CD4-positive, alpha-beta T cell treated with Interleukin-2 at 100 ng/mL for 4 hours (primary cell): ENCODE measurements around the gene GPR157.

Source experiments
- DNase-seq: peaks from one replicate; pipeline ENCODE4 v3.0.0-alpha.2; 2020; ENCODE audit warnings: low spot score

Gene GPR157

DNA sequence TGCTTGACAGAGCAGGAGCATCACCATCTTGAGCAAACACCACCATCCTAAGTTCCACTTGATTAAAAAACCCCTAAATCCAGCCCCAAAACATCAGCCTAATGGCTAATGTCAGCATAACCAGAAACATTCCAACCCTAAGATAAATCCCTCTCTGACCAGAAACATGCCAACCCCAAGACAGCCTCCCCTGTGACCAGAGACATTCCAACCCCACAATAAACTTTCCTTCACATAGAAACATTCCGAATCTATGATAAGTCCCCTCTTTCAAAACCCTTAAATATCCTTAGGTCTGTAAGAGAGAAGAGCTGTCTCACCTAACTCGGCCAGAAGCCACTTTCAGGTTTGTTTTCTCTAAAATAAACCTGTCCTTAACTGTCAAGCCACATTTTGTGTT is 42.1 kb downstream of the GPR157 start:
- no peak for DNase-seq

DNA sequence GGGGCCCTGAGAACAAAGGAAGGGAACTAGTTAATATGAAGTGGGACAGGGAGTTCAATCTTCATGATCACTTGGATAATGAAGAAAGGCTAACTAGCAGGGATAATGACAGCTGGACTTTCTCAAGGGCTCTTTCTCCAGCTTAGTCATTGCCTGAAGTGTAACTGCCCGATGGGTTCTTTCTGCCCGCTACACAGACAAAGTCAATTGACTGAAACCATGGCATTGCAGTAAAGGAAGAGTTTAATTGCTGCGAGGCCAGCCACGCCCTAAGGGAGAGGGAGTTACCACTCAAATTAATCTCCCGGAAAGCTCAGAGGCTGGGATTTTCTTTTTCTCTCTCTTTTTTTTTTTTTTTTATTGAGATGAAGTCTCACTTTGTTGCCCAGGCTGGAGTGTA is 42.9 kb downstream of the GPR157 start:
- no peak for DNase-seq

DNA sequence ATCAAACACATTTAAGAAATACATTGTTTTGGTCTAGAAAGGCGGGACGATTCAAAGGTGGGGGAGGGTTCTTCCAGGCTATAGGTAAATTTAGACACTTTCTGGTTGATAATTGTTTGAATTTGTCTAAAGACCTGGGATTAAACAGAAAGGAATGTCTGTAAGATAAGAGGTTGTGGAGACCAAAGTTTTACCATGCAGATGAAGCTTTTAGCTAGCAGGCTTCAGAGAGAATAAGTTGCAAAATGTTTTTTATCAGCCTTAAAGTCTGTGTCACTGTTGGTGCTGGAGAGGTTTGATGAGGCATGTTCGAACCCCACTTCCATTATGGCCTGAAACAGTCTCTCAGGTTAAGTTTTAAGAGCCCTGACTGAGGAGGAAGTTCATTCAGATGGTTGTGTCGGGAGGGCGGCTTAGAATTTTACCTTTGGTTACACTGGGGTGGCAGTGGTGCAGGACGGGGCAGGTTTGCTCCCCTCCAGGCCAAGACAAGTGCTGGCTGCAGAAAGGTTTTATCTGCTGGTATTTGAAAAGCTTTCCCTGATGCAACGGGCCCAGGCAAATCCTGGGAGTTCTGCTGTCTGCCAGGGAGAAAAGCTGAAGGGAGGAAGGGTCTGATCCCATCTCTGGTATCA is 43.5 kb downstream of the GPR157 start:
- no peak for DNase-seq

DNA sequence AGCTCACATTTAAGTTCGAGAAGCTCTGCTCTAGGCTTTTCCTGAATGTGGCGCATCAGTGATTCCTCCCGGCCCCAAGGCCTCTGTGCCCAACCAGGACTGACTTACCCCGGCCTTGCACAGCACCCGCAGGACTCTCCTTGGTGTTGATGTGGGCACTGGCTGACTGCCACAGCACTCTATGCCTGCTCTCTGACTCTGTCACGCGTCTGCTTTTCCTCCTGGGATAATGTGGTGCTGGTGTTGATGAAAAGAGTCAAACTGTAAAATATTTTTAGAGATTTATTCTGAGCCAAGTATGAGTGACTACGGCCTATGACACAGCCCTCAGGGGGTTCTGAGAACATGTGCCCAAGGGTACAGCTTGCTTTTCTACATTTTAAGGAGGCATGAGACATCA is 44.0 kb downstream of the GPR157 start:
- DNase-seq, result no peak

DNA sequence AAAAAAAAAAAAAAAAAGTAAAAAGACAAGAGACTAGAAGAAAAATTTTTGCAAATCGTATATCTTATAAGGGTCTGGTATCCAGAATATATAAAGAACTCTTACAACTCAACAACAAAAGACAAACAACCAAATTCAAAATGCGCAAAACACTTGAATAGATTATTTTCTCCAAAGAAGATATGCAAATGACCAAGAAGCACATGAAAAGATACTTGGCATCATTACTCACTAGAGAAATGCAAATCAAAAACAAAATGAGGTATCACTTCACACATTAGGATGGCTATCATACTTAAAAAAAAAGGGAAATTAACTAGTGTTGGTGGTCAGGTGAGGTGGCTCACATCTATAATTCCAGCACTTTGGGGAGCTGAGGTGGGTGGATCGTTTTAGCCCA is 47.4 kb downstream of the GPR157 start:
- DNase-seq, result no peak

DNA sequence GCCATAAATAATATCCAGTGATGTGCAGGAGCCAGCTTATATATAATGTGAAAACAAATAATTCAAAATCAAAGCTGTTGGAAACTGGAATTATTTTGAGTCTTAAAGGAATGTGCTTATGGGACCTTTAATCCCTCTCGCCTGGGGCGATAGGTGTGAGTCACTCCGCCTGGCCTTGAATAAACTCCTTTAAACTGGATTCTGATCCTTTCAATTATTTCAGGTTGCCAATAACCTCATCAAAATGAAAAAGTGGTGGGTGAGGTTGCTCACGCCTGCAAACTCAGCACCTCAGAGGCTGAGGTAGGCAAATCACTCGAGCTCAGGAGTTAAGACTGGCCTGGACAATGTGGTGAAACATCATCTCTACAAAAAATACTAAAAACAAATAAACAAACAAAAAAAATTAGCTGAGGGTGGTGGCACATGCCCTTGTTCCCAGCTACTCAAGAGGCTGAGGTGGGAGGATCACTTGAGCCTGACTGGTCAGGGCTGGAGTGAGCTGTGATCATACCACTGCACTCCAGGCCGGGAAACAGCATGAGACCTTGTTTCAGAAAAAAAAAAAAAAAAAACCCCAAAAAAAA is 48.1 kb downstream of the GPR157 start:
- no peak for DNase-seq

DNA sequence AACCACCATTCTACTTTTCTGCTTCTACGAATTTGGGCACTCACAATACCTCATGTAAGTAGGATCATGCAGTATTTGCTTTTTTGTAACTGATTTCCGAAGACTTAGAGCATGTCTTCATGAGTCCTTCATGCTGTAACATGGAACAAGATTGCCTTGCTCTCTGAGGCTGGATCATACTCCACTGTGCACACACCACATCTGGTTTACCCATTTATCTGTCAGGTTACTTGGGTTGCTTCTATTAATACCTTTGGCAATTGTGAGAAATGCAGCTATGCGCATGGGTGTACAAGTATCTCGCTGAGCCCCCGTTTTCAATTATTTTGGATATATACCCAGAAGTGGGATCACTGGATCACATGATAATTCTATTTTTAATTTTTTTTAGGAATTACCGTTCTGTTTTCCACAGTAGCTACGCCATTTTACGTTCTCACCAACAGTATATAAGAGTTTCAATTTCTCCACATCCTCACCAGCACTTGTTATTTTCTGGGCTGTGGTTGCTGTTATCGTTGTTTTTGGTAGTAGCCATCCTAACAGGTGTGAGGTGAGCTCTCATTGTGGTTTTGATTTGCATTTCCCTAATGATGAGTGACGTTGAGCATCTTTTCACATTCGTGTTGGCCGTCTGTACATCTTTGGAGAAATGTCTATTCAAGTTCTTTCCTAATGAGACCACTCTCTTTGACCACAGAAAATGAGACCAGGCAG is 48.8 kb downstream of the GPR157 start:
- no peak for DNase-seq

DNA sequence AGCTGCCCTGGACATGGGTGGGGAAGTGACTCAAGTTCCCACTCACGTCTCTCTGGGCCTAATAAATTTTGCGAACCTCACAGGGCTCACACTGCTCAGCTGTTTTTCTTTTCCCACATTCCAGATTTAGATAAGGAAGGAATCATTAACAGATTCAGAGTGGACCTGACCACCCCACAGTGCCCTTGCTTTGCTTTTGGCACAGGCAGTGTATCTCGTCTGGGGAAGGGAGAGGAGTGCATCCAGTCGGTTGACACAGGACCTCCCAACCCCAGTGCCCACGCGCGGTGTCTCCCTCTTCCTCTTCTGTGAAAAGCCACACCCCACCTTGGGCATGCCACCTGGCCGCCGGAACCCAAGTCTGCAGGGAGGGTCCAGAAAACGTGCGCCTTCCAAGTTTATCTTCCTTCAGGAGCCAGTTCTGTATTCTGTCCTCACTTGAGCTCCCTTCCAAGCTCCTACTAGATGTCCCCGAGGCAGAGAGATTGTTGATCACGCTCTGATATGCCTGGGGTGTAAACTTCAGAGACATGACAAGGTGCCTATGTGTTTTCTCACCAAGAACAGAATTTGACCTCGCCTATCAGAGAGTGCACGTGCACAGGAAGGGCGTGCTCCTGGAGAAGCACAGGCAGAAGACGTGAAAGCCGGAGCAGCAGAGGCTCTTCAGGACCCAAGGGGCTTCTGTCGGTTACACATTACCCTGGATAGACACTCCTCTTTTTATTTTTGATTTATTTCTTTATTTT is 50.0 kb downstream of the GPR157 start:
- DNase-seq, result no peak

DNA sequence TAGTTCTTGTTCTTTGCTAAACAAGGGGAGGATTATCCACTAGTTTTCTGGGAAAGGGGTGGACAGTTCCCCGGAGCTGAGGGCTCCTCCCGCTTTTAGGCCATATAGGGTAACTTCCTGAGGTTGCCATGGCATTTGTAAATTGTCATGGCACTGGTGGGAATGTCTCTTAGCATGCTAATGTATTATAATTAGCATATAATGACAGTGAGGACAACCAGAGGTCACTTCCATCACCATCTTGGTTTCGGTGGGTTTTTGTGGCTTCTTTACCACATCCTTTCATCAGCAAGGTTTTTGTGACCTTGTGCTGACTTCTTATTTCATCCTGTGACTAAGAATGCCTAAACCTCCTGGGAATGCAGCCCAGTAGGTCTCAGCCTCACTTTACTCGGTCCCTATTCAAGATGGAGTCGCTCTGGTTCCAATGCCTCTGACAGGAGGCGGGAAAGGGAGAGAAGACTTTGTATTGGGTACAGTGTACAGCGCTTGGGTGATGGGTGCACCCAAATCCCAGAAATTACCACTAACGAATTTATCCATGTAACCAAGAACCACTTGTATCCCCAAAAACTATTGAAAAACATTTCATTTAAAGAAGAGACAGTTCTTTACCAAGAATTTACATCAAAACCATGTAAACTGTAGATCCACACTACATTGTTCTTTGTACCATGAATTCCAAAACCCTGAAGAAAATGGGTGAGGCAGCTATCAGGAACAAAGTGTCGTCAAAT is 50.7 kb downstream of the GPR157 start:
- no peak for DNase-seq

DNA sequence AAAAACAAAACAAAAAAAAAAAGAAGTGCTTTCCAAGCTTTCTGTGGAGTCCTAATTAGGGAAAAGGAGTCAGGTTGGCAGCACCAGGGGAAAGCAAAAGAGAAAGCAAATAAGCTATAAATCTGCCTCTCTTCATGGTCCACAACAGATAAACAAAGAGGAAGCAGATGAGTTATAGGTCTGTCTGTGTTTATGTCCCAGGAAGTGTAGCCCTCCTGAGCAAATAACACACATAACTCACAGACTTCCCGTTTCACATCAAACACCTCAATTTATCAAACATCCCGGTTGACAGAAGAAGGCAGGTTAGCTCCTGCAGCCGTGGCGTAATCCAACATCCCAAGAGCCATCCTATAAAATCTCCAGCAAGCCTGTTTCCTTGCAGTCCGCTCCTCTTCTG is 53.9 kb downstream of the GPR157 start:
- DNase-seq, result no peak

DNA sequence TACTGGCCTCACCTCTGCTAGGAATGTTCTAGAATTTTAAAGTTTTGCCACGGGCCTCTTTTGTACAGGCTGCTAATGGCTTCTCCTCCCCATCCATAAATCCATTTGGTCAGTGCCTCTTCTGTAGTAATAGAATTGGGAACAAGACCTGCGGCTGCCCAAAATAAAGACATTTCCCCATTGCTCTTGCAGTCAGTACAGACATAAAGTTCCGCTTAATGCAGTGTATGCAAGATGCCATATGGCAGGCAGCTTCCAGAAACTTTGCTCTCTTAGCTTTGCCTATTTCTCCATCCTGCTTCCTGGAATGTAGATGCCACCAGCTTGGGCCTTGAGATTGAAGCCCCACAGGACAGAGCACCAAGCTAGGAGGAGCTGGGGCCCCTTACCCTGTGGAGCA is 55.8 kb downstream of the GPR157 start:
- no peak for DNase-seq

DNA sequence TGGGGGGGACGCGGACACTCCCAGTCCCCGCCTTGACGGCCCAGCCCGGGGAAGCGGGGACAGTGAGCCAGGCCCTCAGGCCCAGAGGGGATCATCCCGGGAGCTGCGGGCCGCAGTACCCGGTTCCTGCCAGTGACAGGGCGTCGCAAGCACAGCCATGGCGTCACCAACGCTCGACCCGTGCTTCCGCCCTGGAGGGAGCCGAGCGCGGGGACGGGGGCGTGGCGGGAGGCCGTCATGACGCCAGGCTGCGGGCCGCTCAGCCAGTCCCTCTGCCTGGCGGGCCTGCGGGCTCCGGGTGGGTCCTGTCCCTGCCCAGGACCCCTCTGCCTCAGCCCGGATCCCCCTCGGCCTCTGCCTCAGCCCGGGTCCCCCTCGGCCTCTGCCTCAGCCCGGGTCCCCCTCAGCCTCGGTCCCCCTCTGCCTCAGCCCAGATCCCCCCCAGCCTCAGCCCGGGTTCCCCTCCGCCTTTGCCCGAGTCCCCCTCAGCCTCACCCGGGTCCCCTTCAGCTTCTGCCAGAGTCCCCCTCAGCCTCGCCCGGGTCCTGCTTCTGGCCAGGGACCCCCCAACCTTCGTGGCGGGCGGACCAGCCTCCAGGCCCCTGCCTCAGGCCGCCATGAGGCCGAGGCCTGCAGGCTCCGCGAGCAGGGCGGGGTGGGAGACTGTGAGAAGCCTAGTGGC is 57.2 kb downstream of the GPR157 start:
- no peak for DNase-seq

DNA sequence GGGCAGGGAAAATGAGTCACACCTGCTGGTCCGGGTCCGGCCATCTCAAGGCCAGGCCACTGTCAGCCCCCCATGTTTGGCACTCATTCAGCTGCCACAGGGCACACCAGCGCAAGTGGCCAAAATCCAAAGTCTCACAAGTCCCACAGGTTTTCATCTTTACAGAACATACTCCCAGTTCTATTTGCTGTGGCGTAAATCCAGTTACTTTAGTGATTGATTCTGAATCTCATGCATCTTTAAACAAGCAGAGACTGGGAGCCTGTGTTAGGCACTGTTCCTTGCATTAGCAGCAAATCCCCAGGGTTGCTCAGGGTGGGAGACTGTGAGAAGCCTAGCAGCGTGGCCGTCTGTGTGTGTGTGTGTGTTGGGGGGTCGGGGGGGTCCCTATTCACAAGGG is 58.4 kb downstream of the GPR157 start:
- no peak for DNase-seq

DNA sequence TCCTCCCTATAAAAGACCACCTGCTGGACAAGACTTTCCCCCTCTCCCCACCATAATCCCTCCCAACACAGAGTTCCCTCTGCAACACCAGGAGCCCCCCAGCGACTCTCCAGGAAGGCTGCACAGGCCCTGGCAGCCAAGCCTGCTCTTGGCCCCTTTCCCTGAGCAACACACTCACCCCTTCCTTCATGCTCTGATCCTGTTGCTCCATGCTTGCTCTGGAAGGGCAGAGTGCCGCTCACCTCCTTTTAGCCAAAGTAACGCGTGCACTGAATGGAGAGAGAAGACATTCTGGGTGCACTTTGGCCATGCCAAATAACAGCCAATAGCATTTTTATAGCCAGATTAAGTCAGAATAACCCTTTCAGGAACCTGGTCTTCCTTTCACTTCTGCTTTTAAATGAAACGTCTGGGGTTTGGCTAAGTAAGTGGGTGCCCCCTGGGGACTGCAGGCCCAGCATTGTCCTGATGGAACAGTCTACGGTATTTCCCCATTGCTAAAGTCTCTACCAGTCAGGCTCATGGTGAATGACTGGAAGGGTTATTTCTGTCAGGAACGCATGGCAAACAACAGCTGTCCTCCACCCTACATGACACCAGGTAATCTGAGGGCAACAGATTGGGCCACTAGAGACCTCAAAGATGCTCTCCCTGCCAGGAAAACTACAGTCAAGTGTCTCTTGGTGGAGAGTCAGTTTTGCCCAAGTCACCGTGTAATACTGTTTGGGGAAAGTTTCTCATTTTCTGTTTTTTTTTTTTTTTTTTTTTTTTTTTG is 59.4 kb downstream of the GPR157 start, which contains the start of gene SLC2A5:
TSS of gene SLC2A5 (minus strand) at position 310 of the 775 bp plus-strand sequence. CDS start at position 211, 99 bp downstream.
- DNase-seq, result no peak

DNA sequence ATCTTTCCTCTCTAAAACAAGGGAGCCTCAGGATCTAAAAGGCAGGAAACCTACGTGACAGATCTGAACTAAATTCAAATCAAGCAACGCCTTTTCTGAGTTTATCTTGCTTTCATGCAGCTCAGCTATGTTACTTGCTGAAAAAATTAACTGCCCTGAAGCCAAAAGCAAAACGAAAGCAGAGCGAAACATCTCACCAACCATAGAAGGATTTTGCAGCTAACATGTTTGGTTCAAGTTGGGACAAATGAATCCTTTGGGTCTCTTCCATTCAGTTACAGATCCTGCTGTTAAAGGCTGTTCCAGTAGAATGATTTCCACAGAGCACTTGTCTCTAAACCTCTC is 59.9 kb downstream of the GPR157 start:
- DNase-seq, result no peak

DNA sequence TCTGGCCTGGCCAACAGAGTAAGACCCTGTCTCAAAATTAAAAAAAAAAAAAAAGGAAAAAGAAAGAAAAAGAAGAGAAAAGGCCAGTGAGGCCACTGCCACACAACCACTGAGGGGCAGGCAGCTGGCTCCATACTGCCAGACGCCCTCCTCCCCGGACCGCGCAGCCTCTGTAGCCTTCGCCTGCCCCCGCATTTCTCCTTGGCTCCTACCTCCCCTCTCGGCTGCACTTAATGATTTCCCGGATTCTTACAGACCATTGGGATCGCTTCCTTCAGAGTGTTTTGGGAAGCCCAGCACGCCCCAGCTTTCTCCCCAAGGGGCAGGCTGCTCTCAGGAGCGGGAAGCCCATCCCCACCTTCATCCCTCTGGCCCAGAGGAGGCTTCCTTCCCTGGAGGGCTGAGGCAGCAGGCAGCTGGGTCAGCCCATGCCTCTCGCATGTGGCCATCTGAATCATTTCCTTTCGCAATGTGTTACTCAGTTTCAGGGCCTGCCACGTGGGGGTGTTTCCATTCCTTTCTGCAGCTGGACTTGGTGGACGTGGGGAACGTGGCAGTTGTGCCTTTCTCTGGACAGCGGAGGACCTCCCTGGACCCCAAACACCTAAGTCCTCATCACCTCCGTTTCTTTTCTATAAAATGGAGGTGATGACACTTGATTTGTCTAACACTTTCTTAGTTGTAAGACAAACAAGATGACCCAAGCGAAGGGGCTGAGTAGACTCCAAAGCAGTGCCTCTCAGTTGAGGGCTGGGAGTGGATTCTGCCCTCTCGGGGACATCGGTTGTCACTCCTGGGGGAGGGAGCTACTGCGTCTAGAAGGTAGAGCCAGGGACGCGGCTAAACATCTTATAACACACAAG is 61.7 kb downstream of the GPR157 start:
- DNase-seq, result no peak

DNA sequence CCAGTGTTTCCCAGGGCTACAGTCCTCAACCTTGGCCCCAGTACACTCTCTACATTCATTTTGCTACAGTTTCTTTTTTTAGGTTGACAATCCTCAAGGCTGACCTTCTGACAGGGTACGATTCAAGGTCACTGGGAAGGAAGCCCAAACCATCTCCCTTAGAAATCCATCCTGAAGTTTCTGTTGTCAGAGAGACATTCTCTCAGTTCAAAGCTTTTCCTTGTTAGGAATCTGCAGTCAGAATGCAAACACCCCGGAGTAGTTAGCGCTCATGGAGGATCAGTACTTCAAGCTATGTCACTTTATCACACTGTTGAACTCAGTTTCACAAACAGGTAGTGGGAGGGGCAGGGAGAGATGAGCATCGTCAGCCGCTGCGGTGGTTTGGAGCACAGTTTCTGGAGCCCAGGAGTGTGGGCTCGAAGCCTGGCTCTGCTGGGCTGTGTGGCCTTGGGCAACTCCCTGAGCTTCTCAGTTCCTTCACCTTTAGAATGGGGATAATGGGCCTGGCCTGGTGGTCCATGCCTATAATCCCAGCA is 63.6 kb downstream of the GPR157 start:
- DNase-seq, result no peak

DNA sequence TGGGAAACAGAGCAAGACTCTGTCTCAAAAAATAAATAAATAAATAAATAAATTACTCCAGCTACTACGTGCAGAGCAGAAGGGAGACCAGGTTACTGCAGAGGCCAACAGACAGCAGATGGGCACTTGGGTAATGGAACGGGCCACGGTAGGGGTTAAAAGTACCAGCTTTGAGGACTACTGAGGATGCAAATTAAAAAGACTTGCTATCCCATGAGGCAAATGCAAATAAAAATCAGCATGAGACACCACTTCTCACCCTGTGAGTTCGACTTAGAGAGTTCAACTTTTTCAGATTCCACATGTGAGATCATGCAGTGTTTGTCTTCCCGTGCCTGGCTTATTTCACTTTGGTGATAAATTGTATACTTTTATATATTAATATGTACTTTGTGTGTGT is 66.1 kb downstream of the GPR157 start:
- DNase-seq, result no peak

DNA sequence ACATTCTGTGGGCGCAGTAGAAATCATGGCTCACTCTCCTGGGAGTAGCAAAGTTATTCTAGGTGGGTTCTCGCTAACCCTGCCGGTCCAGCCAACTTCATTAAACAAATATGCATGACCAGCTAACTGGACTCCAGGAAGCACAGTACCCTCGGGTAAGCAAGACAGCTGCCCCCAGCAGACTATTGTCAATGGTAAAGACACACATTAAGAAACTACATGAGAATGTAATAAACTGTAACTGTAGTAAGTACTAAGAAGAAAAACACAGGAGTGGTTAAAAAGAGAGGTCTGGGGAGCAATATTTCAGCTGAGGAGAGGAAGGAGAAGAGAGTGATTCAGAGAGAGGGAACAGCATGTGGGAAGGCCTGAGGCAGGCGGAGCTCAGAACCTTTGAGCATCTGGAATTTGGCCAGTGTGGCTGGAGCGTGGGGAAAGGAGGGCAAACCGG is 66.9 kb downstream of the GPR157 start:
- no peak for DNase-seq
